Left colon (tissue), 2 donors: ENCODE results near the gene ABCA10. TPM values are rescaled to one million over a fixed set of nuclear protein-coding genes. Genes with fewer than 3 reads are reported as not detected.

Experiments used
- ATAC-seq: fragments of 200-7000 bp; cut with Tn5 transposase; one replicate; pipeline ENCODE4 v1.9.1; 2020; ENCODE audit warnings: mild to moderate bottlenecking, moderate library complexity
- DNase-seq, 2 donors: peaks; one replicate each; pipeline ENCODE4 v3.0.0-alpha.2; 2020
- intact Hi-C, 2 donors: fragments of 100-400 bp; cut with DNase I in 1 of 2; cut with micrococcal nuclease in 1 of 2; formaldehyde crosslinking; loops; one replicate each; pipeline versions ENCODE4 v1.11.2 to v1.14.0; 2022; cut with DNase I, micrococcal nuclease
- microRNA-seq, 2 donors: library from miRNA; unstranded; fragments of <30 nt; microRNA quantifications; one replicate each; pipeline versions ENCODE4 v1.1.0 to v1.2.0, GENCODE V29; 2020
- total RNA-seq, 2 donors: library from RNA; stranded (reverse); fragmentation: NEBNext Ultra II Directional; extraction: Animal tissue kit (Norgen Biotek cat#: 25700); gene quantifications; one replicate each; pipeline ENCODE4 v1.2.1, GENCODE V29; 2021
- donor health status: DM: no; HTN: no; CAD: no.
- donor health status: DM: yes; HTN: yes; CAD: no.

Gene ABCA10
- total RNA-seq, 2 donors from 2014 or later: 2.7 to 7.7 TPM

- ATAC-seq (no peak), DNase-seq (no peak)
- intact Hi-C loops: no loop called here
Measured at GRCh38 chr17:69134112-69134511, 94.5 kb downstream of the ABCA10 start.

DNA sequence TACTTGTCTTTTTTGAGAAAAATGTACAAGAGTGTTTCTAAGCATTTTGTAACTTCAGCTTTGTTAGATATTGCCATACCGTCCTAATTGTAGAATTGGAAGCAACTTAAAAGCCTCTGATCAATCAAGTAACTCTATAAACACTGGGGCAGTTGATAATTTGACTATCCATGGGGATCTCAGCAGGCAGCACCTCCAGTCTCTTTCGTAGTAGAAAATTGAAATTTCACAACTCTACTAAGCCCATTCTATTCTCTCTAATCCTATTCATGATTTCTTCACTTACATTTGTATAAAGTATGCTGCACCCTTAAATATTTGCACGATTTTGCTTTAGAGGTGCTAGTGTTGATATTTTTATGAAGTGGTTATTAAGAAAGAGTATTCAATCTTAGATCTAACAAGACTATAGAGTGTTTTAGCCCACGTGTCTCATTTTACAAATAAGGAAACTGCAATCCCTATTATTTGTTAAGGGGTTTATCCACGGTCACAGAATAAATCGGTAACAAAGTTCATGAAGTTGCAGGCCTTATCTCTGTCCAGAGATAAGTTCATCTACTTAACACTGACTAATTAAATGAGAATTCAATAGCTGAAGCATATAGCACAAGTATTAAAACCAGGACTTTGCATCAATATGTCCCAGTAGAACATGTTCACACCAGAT lies 97.9 kb downstream of the ABCA10 start:
- ATAC-seq: no peak
- DNase-seq: no peak

DNA sequence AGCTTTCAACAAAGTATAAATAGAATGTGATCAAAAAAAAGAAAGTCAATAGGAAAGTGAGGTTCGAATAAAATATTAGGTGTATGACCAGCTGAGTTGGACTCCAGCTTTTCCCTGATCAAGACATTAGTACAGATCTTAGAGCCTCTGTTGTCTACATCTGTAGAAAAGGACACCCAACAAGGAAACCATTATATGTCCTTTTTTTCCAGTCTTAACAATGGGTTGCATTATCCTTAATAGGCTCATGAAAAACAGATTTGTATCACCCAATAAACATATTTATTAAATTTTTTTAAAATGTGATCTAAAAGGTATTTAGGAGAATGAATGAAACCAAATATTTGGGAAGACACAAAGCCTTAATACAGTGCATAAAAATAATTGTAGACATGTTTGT lies 105.0 kb downstream of the ABCA10 start:
- intact Hi-C loops: no loop called here
- ATAC-seq (no peak), DNase-seq (no peak)

More for the DNA sequence above, 97.9 kb downstream of the ABCA10 start:
- intact Hi-C loops: no loop called here

DNA sequence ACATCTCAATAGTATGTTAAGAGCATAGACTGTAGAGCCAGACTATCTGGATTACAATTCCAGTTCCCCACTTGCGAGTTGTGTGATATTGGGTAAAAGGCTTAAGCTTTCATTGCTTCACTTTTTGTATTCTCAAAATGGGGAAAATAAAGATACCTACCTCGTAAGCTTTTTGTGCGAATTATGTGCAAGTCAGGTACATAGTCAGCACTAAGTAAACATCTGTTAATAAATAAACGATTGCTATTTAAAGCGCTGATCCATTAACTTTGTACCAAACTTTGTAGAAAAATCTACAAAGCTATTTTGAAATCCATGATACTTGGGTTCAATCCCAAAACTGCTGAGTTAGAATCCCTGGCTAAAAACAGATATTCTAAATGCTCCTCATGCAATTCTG lies 106.6 kb downstream of the ABCA10 start:
- intact Hi-C loops: no loop called here
- DNase-seq: no peak
- ATAC-seq: no peak

DNA sequence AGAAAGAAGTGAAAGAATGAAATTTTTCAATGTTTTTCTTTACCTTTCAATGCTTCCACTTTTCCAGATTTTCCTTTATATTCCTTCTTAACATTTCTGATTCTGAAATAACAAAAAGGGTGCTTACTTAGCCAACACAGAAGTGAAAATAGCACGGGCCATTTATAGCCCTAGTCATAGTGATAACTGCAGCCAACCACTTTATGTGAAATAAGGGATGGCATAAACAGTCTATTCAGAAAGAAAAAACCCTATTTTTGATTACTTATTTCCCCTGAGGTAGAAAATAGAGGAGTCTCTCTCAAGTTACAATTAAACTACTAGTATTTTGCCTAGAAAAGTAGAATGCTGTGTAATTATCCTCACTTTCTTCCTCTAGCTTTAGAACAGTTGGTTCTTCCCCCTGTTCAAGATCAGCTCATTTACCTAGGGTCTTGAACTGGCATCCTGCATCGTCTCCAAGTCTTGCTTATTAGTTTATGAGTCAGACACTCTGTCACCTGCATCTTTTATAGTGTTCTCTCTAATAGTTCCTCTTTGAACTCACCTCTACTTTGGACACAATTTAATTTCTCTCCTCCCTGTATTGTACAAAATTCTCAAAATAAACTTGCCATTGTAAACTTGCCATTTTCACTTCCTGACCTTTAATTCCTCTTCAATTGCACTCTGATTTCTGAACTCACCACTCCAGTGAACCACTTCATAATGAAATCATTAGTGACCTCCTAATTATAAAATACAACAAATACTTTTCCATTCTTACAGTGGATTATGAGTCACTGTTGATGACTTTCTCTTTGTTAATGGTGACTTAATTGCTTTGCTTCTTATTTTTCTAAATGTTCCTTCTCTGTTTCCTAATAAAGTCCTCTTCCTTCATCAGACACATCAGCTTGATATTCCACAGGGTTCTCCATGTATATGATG lies 110.5 kb downstream of the ABCA10 start:
- DNase-seq (no peak), ATAC-seq (no peak)
- intact Hi-C loops: no loop called here

DNA sequence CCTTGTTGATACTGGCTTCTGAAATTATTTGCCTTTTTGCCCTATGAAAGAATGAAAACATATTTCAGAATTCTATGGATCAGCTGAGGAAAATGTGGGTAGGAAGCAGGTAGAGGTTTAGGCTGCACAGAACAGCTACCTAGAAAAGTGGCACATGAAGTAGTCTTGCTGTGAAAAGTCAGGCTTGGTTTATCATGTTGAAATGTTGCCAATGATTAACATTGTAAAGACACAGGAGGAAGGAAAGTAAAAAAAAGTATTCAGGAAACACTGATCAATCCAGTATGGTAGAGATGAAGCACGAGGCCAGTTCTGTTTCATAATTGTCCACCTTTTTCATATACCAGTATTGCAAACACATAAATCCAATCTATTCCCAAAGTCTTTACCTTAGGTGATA lies 116.8 kb downstream of the ABCA10 start:
- ATAC-seq (no peak), DNase-seq (no peak)
- intact Hi-C loops: no loop called here

DNA sequence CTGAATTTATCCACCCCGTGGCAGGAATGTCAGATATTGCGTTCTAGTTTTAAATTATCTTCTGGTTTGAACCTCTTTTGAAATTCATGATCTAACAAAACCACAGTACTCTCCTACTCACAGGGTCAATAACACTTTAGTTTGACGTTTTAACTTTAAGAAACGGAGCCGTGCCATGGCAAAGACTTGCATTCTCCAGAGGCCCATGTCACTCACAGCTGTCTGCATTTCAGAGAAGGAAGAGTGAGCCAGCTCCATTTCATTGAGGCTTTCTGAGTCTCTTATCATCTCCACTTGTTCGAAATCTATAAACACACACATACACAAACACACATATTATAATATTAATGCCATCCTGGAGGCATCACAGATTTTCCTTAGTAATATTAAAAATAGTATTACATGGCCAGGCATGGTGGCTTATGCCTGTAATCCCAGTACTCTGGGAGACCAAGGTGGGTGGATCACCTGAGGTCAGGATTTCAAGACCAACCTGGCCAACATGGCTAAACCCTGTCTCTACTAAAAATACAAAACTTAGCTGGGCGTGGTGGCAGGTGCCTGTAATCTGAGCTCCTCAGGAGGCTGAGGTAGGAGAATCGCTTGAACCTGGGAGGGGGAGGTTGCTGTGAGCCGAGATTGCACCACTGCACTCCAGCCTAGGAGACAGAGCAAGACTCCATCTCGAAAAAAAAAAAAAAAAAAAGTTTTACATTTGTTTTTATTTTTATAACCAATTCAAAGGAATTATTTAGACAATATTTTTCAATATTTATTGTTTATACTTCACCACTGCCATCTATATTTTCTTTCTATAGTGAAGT lies 122.5 kb downstream of the ABCA10 start:
- intact Hi-C loops: no loop called here
- DNase-seq (no peak), ATAC-seq (no peak)

DNA sequence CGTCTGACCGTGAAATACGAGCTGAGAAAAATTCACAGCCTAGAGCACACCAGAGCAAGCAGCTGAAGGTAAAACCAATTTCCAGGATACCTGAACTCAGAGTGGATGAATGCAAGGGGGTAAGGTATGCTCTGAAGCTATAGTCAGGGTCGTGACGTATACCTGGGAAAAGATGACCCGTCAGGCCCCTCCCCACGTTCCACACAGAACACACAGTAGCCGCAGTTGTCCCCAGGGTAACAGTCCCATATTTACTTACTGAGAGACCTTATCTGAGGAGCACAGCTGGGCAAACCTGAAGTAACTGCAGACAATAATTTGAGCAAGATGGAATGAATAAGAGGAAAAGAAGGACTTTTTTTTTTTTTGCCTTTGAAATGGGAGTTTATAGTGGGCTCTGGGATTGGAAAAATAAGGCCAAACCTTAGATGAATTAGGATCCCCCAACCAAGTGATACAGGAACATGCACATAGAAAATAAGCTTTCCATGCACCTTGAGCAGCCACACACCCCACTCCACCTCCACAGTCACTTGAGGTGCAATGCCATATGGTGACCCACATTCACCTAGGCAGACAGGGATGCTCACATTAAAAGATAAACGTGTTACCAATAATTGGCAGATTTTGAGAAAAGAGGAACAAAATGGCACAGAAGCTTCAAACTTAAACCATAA lies 124.9 kb downstream of the ABCA10 start:
- DNase-seq (no peak), ATAC-seq (no peak)
- intact Hi-C loops: no loop called here

DNA sequence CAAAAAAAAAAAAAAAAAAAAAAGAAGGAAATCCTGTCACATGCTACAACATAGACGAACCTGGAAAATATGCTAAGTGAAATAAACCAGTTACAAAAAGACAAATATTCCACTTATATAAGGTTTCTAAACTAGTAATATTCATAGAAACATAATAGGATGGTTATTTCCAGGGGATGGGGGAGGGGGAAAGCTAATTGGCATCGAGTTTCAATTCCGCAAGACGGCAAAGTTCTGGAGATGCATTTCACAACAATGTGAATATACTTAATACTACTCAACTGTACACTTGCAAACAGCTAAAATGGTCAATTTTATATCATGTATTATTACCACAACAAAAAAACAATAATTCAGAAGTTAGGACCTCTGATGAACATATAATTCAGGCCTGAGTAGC lies 130.0 kb downstream of the ABCA10 start:
- ATAC-seq: no peak
- intact Hi-C loops: no loop called here
- no peak for DNase-seq

Small RNA genes lying within 50 kb of the gene (microRNA-seq; reads per million reads assigned to microRNA genes)
- gene MIR4524A (0 reads per million in 2 donors), gene MIR4524B (0 reads per million in 2 donors)

Other genes starting within 250 kb of the ABCA10 start
- gene ABCA9, start 167.9 kb downstream of the ABCA10 start, total RNA-seq: 1 to 10 TPM; 2.2 to 8.1 TPM
- 1 to 10 TPM; 5.7 to 9.0 TPM for gene ABCA6, start 86.9 kb downstream of the ABCA10 start, total RNA-seq
- 10 to 100 TPM; 63.8 to 64.7 TPM for gene ABCA5, start 98.3 kb upstream of the ABCA10 start, total RNA-seq
- gene MAP2K6, start 185.9 kb upstream of the ABCA10 start, total RNA-seq: 100 to 1,000 TPM in 1 of 2 donors, 10 to 100 TPM in 1; 58.4 to 128 TPM